Liver (tissue), 9 donors: Measurements from ENCODE around the gene TBL1X. TPM values are rescaled to one million over a fixed set of nuclear protein-coding genes. Genes with fewer than 3 reads are reported as not detected.

Source experiments
- DNase-seq: peaks from one replicate; pipeline ENCODE4 v3.0.0-alpha.2; 2017; ENCODE audit warnings: low spot score
- H3K27ac ChIP-seq, 2 donors: one replicate each; pipeline ENCODE4 v1.7.0; 2013; ENCODE audit warnings: inconsistent platforms in 2 of 2, low read length in 2 of 2, control low read depth in 1 of 2, low read depth in 1 of 2, mild to moderate bottlenecking in 1 of 2
- H3K27me3 ChIP-seq, 4 donors: one replicate each; pipeline versions ENCODE4 v1.6.1 to v1.7.0; 2013; ENCODE audit warnings: low read length in 3 of 4, inconsistent platforms in 1 of 4, mild to moderate bottlenecking in 1 of 4, moderate library complexity in 1 of 4; ENCODE audit not compliant: control insufficient read depth in 4 of 4, insufficient read depth in 4 of 4
- H3K36me3 ChIP-seq, 4 donors: one replicate each; pipeline versions ENCODE4 v1.6.1 to v1.7.0; 2013; ENCODE audit warnings: low read length in 3 of 4, mild to moderate bottlenecking in 3 of 4, low read depth in 1 of 4, moderate library complexity in 1 of 4; ENCODE audit not compliant: control insufficient read depth in 4 of 4, insufficient read depth in 3 of 4
- H3K4me1 ChIP-seq, 4 donors: one replicate each; pipeline versions ENCODE4 v1.6.1 to v1.7.0; 2013; ENCODE audit warnings: low read length in 3 of 4, mild to moderate bottlenecking in 3 of 4, moderate library complexity in 1 of 4; ENCODE audit not compliant: control insufficient read depth in 4 of 4, insufficient read depth in 4 of 4
- H3K4me3 ChIP-seq, 3 donors: one replicate each; pipeline versions ENCODE4 v1.6.1 to v1.7.0; 2013; ENCODE audit warnings: low read length in 3 of 3, control low read depth in 1 of 3, low read depth in 1 of 3, mild to moderate bottlenecking in 1 of 3
- H3K9ac ChIP-seq, 2 donors: one replicate each; pipeline ENCODE4 v1.7.0; 2013; ENCODE audit warnings: low read length in 2 of 2, mild to moderate bottlenecking in 2 of 2, moderate library complexity in 2 of 2, control low read depth in 1 of 2, low read depth in 1 of 2
- H3K9me3 ChIP-seq, 4 donors: one replicate each; pipeline versions ENCODE4 v1.6.1 to v1.7.0; 2013; ENCODE audit warnings: low read length in 3 of 4; ENCODE audit not compliant: control insufficient read depth in 4 of 4
- ATF3 ChIP-seq: IDR thresholded peaks from 2 replicates; pipeline ENCODE4 v1.6.1; 2016; ENCODE audit warnings: antibody characterized with exemption
- CTCF ChIP-seq: fragments of 150-350 bp; IDR thresholded peaks from 2 replicates; pipeline ENCODE4 v1.5.1; 2017; ENCODE audit warnings: improper control_type of control experiment, low read depth, low read length; ENCODE audit not compliant: missing input control
- EGR1 ChIP-seq, 2 donors: IDR thresholded peaks; 2 replicates each; pipeline ENCODE4 v1.6.1; 2016 to 2018; ENCODE audit warnings: antibody characterized with exemption in 2 of 2, low read depth in 2 of 2
- FOXA1 ChIP-seq: IDR thresholded peaks from 2 replicates; pipeline ENCODE4 v1.6.1; 2016; ENCODE audit warnings: antibody characterized with exemption
- FOXA2 ChIP-seq: IDR thresholded peaks from 2 replicates; pipeline ENCODE4 v1.6.1; 2016; ENCODE audit warnings: antibody characterized with exemption
- GABPA ChIP-seq, 2 donors: IDR thresholded peaks in 1 of 2; conservative IDR thresholded peaks in 1 of 2; 2 replicates each; pipeline ENCODE4 v1.6.1; 2016; ENCODE audit warnings: antibody characterized with exemption in 2 of 2, mild to moderate bottlenecking in 1 of 2, moderate library complexity in 1 of 2
- HNF4A ChIP-seq, 2 donors: conservative IDR thresholded peaks; 2 replicates each; pipeline ENCODE4 v1.6.1; 2016; ENCODE audit warnings: antibody characterized with exemption in 2 of 2, mild to moderate bottlenecking in 2 of 2
- HNF4G ChIP-seq: IDR thresholded peaks from 2 replicates; pipeline ENCODE4 v1.6.1; 2016; ENCODE audit warnings: antibody characterized with exemption
- JUND ChIP-seq, 2 donors: IDR thresholded peaks; 2 replicates each; pipeline ENCODE4 v1.6.1; 2016; ENCODE audit warnings: antibody characterized with exemption in 2 of 2
- MAX ChIP-seq: IDR thresholded peaks from 2 replicates; pipeline ENCODE4 v1.6.1; 2016; ENCODE audit warnings: antibody characterized with exemption
- NR2F2 ChIP-seq: IDR thresholded peaks from 2 replicates; pipeline ENCODE4 v1.6.1; 2016; ENCODE audit warnings: antibody characterized with exemption
- RAD21 ChIP-seq, 2 donors: IDR thresholded peaks; 2 replicates each; pipeline ENCODE4 v1.6.1; 2016; ENCODE audit warnings: antibody characterized with exemption in 2 of 2, mild to moderate bottlenecking in 2 of 2
- REST ChIP-seq: IDR thresholded peaks from 2 replicates; pipeline ENCODE4 v1.6.1; 2016; ENCODE audit warnings: antibody characterized with exemption, mild to moderate bottlenecking
- RXRA ChIP-seq, 2 donors: IDR thresholded peaks; 2 replicates each; pipeline ENCODE4 v1.6.1; 2017 to 2018; ENCODE audit warnings: antibody characterized with exemption in 2 of 2, mild to moderate bottlenecking in 1 of 2
- SP1 ChIP-seq: IDR thresholded peaks from 2 replicates; pipeline ENCODE4 v1.6.1; 2018; ENCODE audit warnings: antibody characterized with exemption, mild to moderate bottlenecking
- TAF1 ChIP-seq: conservative IDR thresholded peaks from 2 replicates; pipeline ENCODE4 v1.6.1; 2016; ENCODE audit warnings: antibody characterized with exemption, mild to moderate bottlenecking
- YY1 ChIP-seq: IDR thresholded peaks from 2 replicates; pipeline ENCODE4 v1.6.1; 2016; ENCODE audit warnings: antibody characterized with exemption, mild to moderate bottlenecking
- ZBTB33 ChIP-seq: IDR thresholded peaks from 2 replicates; pipeline ENCODE4 v1.6.1; 2016; ENCODE audit warnings: antibody characterized with exemption
- WGBS: extraction: QIAGEN DNeasy Blood & Tissue Kit; methylation state at CpG from one replicate; pipeline ENCODE4 v1.1.7; 2013; 5-methylcytosine and 5-hydroxymethylcytosine counted together
- polyA plus RNA-seq, 2 donors: library from polyadenylated mRNA; stranded (reverse) in 1 of 2; unstranded in 1 of 2; fragments of 200-250 nt in 1 of 2; fragments of >200 nt in 1 of 2; fragmentation: Nextera tagmentation in 1 of 2; extraction: Ambion mirVana in 1 of 2; gene quantifications; one replicate each; pipeline versions ENCODE4 v1.2.1 to v1.2.3, GENCODE V29; 2013 to 2015
- total RNA-seq, 2 donors: library from RNA; depleted of rRNA; stranded (reverse); fragments of >200 nt; gene quantifications; one replicate each; pipeline ENCODE4 v1.2.3, GENCODE V29; 2014
- donor health status: healthy.
- donor health status: healthy.
- donor health status: healthy.
- donor health status: healthy.
- donor health status: healthy.

TBL1X gene
- total and polyA plus RNA-seq, 4 donors = 11.2 to 15.1 (median 11.8) TPM

- TF ChIP-seq REST = no peak
- TF ChIP-seq HNF4A (conservative IDR thresholded peaks at IDR 0.05) = no peak
These were observed 259.9 kb downstream of the TBL1X start (continued) for GRCh38 chrX:9724711-9725110.

- no peak overlapping the region for H3K27ac ChIP-seq
- no peaks in the 10 kb centered on the region for H3K36me3 ChIP-seq
- no peaks in the 10 kb centered on the region for H3K27me3 ChIP-seq
- H3K4me1 ChIP-seq = no peaks in the 10 kb centered on the region
- no peak for TF ChIP-seq NR2F2
- no peak for TF ChIP-seq FOXA2
- TF ChIP-seq JUND (IDR thresholded peaks at IDR 0.05) = no peak
- TF ChIP-seq YY1 = no peak
- TF ChIP-seq FOXA1 = no peak
- no peak for TF ChIP-seq REST
- TF ChIP-seq TAF1 = no peak
- TF ChIP-seq ATF3 = no peak
- TF ChIP-seq HNF4A (conservative IDR thresholded peaks at IDR 0.05) = no peak
- TF ChIP-seq EGR1 (IDR thresholded peaks at IDR 0.05; ENCODE audit: low read depth in 2 of 2) = no peak
- no peak for TF ChIP-seq RAD21 (IDR thresholded peaks at IDR 0.05)
- TF ChIP-seq CTCF = no peak
- TF ChIP-seq RXRA (IDR thresholded peaks at IDR 0.05) = no peak
- TF ChIP-seq MAX = no peak
- TF ChIP-seq SP1 = no peak
- TF ChIP-seq ZBTB33 = no peak
- no peak for TF ChIP-seq HNF4G
- no peak for TF ChIP-seq GABPA (IDR thresholded peaks at IDR 0.05 in 1 of 2, conservative IDR thresholded peaks at IDR 0.05 in 1 of 2)
- H3K4me3 ChIP-seq = no peak overlapping the region
- no peak overlapping the region for H3K9ac ChIP-seq
- peaks cover 0 to 38% (median 10%) of the 10 kb centered on the region in 4 donors for H3K9me3 ChIP-seq
- DNase-seq = no peak
- 86% methylated on average over 3 of the region's 3 CpGs for WGBS
These were observed 263.4 kb downstream of the TBL1X start for GRCh38 chrX:9728261-9728660.
